Vagina (tissue), 2 donors: ENCODE data around the gene CDH13. TPM values are rescaled to one million over a fixed set of nuclear protein-coding genes. Genes with fewer than 3 reads are reported as not detected.

Experiments
- DNase-seq, 2 donors: peaks; one replicate each; pipeline ENCODE4 v3.0.0-alpha.2; 2017; ENCODE audit errors: extremely low spot score in 2 of 2
- H3K27ac ChIP-seq: fragments of 200-600 bp; sonication (generic); one replicate; pipeline ENCODE4 v1.5.1; 2019
- H3K27me3 ChIP-seq: fragments of 200-600 bp; sonication (generic); one replicate; pipeline ENCODE4 v1.5.1; 2019
- H3K36me3 ChIP-seq, 2 donors: fragments of 200-600 bp; sonication (generic); one replicate each; pipeline ENCODE4 v1.5.1; 2017 to 2019
- H3K4me1 ChIP-seq: fragments of 200-600 bp; sonication (generic); one replicate; pipeline ENCODE4 v1.5.1; 2019
- H3K4me3 ChIP-seq, 2 donors: fragments of 200-600 bp; sonication (generic); 1 replicate in 1 of 2; 2 replicates in 1 of 2; pipeline ENCODE4 v1.5.1; 2016 to 2019
- H3K9me3 ChIP-seq: fragments of 200-600 bp; sonication (generic); one replicate; pipeline ENCODE4 v1.5.1; 2019
- CTCF ChIP-seq, 3 experiments: fragments of 450-650 bp in 2 of 3; fragments of 200-600 bp in 1 of 3; sonication (generic) in 1 of 3; IDR thresholded peaks; one replicate each; pipeline ENCODE4 v1.5.1; 2017 to 2019; ENCODE audit warnings: antibody characterized with exemption in 3 of 3, mild to moderate bottlenecking in 2 of 3, moderate library complexity in 2 of 3
- POLR2A ChIP-seq, 2 donors: fragments of 450-650 bp; IDR thresholded peaks; one replicate each; pipeline ENCODE4 v1.6.1; 2017; ENCODE audit warnings: antibody characterized with exemption in 2 of 2, mild to moderate bottlenecking in 2 of 2, moderate library complexity in 2 of 2
- POLR2AphosphoS5 ChIP-seq, 2 donors: sonication (generic); formaldehyde crosslinking; IDR thresholded peaks; one replicate each; pipeline ENCODE4 v1.9.0; 2017; ENCODE audit warnings: antibody characterized with exemption in 2 of 2, mild to moderate bottlenecking in 2 of 2, low read depth in 1 of 2; ENCODE audit not compliant: insufficient read depth in 1 of 2
- intact Hi-C: fragments of 100-400 bp; cut with DNase I; formaldehyde crosslinking; loops from one replicate; pipeline ENCODE4 v1.15.1; 2023
- total RNA-seq: library from RNA; depleted of rRNA; stranded (reverse); fragments of >200 nt; gene quantifications from one replicate; pipeline ENCODE4 v1.2.3, GENCODE V29; 2016

CDH13 gene
- total RNA-seq, 1 donor from 2014 or later: 123 TPM

- TF ChIP-seq CTCF (IDR thresholded peaks at IDR 0.05) (no peak), POLR2AphosphoS5 (IDR thresholded peaks at IDR 0.05; ENCODE audit: insufficient read depth in 1 of 2, low read depth in 1 of 2) (no peak)
- Histone ChIP-seq H3K36me3 (no peaks in the 10 kb centered on the region), H3K4me3 (no peak overlapping the region), H3K9me3 (no peaks in the 10 kb centered on the region), H3K27ac (no peak overlapping the region), H3K4me1 (peaks cover 7% of the 10 kb centered on the region), H3K27me3 (no peaks in the 10 kb centered on the region)
- no peak for DNase-seq
- intact Hi-C loops: no loop called here
These were observed 179.1 kb downstream of the CDH13 start for GRCh38 chr16:82805866-82806265.

GRCh38 chr16:82807311-82807710 is 180.5 kb downstream of the CDH13 start:
- intact Hi-C loops: no loop called here
- H3K36me3 ChIP-seq: no peaks in the 10 kb centered on the region
- H3K27me3 ChIP-seq: no peaks in the 10 kb centered on the region
- DNase-seq: no peak
- H3K4me3 ChIP-seq: no peak overlapping the region
- H3K27ac ChIP-seq: no peak overlapping the region
- TF ChIP-seq POLR2A (IDR thresholded peaks at IDR 0.05) (no peak), CTCF (IDR thresholded peaks at IDR 0.05) (no peak), POLR2AphosphoS5 (IDR thresholded peaks at IDR 0.05; ENCODE audit: insufficient read depth in 1 of 2, low read depth in 1 of 2) (no peak)
- H3K9me3 ChIP-seq: no peaks in the 10 kb centered on the region
- peaks cover 7% of the 10 kb centered on the region for H3K4me1 ChIP-seq

DNA sequence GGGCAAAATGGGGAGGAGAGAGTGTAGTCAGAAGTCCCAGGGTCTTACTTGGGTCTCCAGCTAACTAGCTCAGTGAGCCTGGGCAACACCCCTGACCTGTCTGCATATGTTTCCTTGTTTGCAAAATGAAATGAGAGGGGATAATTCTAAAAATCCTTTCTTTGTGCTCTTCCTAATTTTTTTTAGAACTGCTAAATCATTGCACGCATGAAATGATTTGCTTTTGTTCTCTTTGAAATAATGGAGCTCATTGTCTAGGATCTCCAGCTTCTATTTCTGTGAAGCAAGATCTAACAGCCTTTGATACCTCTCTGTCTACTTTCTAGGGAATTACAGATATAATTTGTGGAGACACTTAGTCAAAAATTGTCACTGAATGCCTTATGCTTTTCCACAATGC is 181.3 kb downstream of the CDH13 start:
- Histone ChIP-seq H3K9me3 (no peaks in the 10 kb centered on the region), H3K27ac (no peak overlapping the region), H3K36me3 (no peaks in the 10 kb centered on the region), H3K4me3 (no peak overlapping the region), H3K27me3 (no peaks in the 10 kb centered on the region), H3K4me1 (peaks cover 7% of the 10 kb centered on the region)
- no peak for TF ChIP-seq CTCF (IDR thresholded peaks at IDR 0.05)
- no peak for TF ChIP-seq POLR2A (IDR thresholded peaks at IDR 0.05)
- no peak for TF ChIP-seq POLR2AphosphoS5 (IDR thresholded peaks at IDR 0.05; ENCODE audit: insufficient read depth in 1 of 2, low read depth in 1 of 2)
- intact Hi-C loops: no loop called here
- DNase-seq: no peak

GRCh38 chr16:82810077-82810476 is 183.3 kb downstream of the CDH13 start:
- peaks cover 7% of the 10 kb centered on the region for H3K4me1 ChIP-seq
- no peaks in the 10 kb centered on the region for H3K36me3 ChIP-seq
- H3K27ac ChIP-seq: no peak overlapping the region
- TF ChIP-seq POLR2AphosphoS5 (IDR thresholded peaks at IDR 0.05; ENCODE audit: insufficient read depth in 1 of 2, low read depth in 1 of 2): no peak
- no peak for TF ChIP-seq POLR2A (IDR thresholded peaks at IDR 0.05)
- no peak for TF ChIP-seq CTCF (IDR thresholded peaks at IDR 0.05)
- intact Hi-C loops: no loop called here
- no peak overlapping the region for H3K4me3 ChIP-seq
- no peaks in the 10 kb centered on the region for H3K27me3 ChIP-seq
- no peak for DNase-seq
- H3K9me3 ChIP-seq: no peaks in the 10 kb centered on the region

DNA sequence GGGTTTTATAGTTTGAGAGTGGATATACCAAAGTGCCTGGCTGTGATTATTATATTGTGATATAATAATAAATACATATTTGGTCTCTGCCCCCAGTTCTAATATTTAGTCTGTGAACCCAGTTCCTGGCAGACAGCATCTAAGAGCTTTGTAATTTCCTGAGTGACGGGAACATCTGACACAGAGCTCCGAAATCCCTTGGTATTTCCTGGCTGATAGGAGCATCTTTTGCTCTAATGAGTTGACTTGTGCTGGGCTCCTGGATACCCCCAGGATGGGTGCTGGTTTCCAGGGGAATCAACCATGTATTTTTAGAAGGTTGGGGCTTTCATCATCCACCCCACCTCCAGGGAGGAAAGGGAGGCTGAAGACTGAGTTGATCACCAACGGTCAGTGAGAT is 187.3 kb downstream of the CDH13 start:
- Histone ChIP-seq H3K4me3 (no peak overlapping the region), H3K27ac (no peak overlapping the region), H3K27me3 (no peaks in the 10 kb centered on the region), H3K9me3 (no peaks in the 10 kb centered on the region), H3K4me1 (no peaks in the 10 kb centered on the region), H3K36me3 (no peaks in the 10 kb centered on the region)
- TF ChIP-seq CTCF (IDR thresholded peaks at IDR 0.05): no peak
- TF ChIP-seq POLR2A (IDR thresholded peaks at IDR 0.05): no peak
- no peak for TF ChIP-seq POLR2AphosphoS5 (IDR thresholded peaks at IDR 0.05; ENCODE audit: insufficient read depth in 1 of 2, low read depth in 1 of 2)
- intact Hi-C loops: no loop called here
- no peak for DNase-seq
